Adipose tissue (tissue), 3 donors: ENCODE data around the gene PRELID1. TPM values are rescaled to one million over a fixed set of nuclear protein-coding genes. Genes with fewer than 3 reads are reported as not detected.
A peak's percentile ranks its signal among the peaks of the same experiment; 100 is the strongest.
"Not testable (repeated sequence)": the region's sequence is repeated elsewhere in the genome, so short reads cannot be mapped to it uniquely, and the experiment has no call there.

Source experiments
- H3K27ac ChIP-seq: one replicate; pipeline ENCODE4 v1.5.1; 2013; ENCODE audit warnings: low read depth, low read length
- WGBS, 3 donors: extraction: QIAGEN DNeasy Blood & Tissue Kit; methylation state at CpG; one replicate each; pipeline ENCODE4 v1.1.7; 2013; 5-methylcytosine and 5-hydroxymethylcytosine counted together
- polyA plus RNA-seq, 3 donors: library from polyadenylated mRNA; stranded (reverse); fragments of 200-250 nt; gene quantifications; one replicate each; pipeline ENCODE4 v1.2.3, GENCODE V29; 2013
- donor health status: healthy with polysubstance abuse.
- donor health status: Bipolar disorder and iron deficiency.
- donor health status: healthy.

Gene PRELID1
- polyA plus RNA-seq, 3 donors = 94.6 to 215 (median 185) TPM

GRCh38 chr5:177295924-177296323, 7.7 kb upstream of the PRELID1 start:
- H3K27ac ChIP-seq = no peak overlapping the region
- WGBS, 3 donors = 63 to 92% (median 66%) methylated on average over 9 of the region's 9 CpGs

GRCh38 chr5:177296581-177296980, 7.0 kb upstream of the PRELID1 start:
- no peak overlapping the region for H3K27ac ChIP-seq
- WGBS, 3 donors = 36 to 54% (median 46%) methylated on average over 4 of the region's 4 CpGs

GRCh38 chr5:177297922-177298321, 5.7 kb upstream of the PRELID1 start:
- H3K27ac ChIP-seq = no peak overlapping the region
- WGBS, 3 donors = 77 to 82% (median 81%) methylated on average over 2 of the region's 2 CpGs

- no peak overlapping the region for H3K27ac ChIP-seq
- WGBS, 3 donors = 62 to 76% (median 68%) methylated on average over 9 of the region's 9 CpGs
Observed at GRCh38 chr5:177299697-177300096, 3.9 kb upstream of the PRELID1 start.

GRCh38 chr5:177300236-177300880, 3.2 kb upstream of the PRELID1 start:
- no peak overlapping the region for H3K27ac ChIP-seq
- 4 to 48% (median 10%) methylated on average over 3 to 4 of the region's 4 CpGs for WGBS, 3 donors

- H3K27ac ChIP-seq = no peak overlapping the region
- WGBS, 3 donors = 63 to 92% (median 85%) methylated on average over 2 of the region's 2 CpGs
Observed at GRCh38 chr5:177300951-177301350, 2.6 kb upstream of the PRELID1 start.

GRCh38 chr5:177301503-177302165, 2.0 kb upstream of the PRELID1 start:
- WGBS, 3 donors = 46 to 71% (median 68%) methylated on average over 7 of the region's 7 CpGs

GRCh38 chr5:177302354-177303110, 1.1 kb upstream of the PRELID1 start:
- WGBS, 3 donors = 22 to 37% (median 36%) methylated on average over 24 of the region's 24 CpGs
- H3K27ac ChIP-seq = no peak overlapping the region

More at GRCh38 chr5:177301503-177302165, 2.0 kb upstream of the PRELID1 start:
- no peak overlapping the region for H3K27ac ChIP-seq

- H3K27ac ChIP-seq = no peak overlapping the region
- WGBS, 3 donors = 0 to 2% (median 1%) methylated on average over 25 of the region's 25 CpGs
Observed at GRCh38 chr5:177303925-177304391, 359 bp downstream of the PRELID1 start.

GRCh38 chr5:177304392-177305119, 957 bp downstream of the PRELID1 start:
- H3K27ac ChIP-seq = no peak overlapping the region
- 28 to 32% (median 29%) methylated on average over 19 of the region's 19 CpGs for WGBS, 3 donors

GRCh38 chr5:177306103-177306640, 2.6 kb downstream of the PRELID1 start:
- 81 to 82% (median 81%) methylated on average over 11 of the region's 11 CpGs for WGBS, 3 donors
- H3K27ac ChIP-seq = not testable (repeated sequence)

- H3K27ac ChIP-seq = peak overlapping the region; percentile 75
- 50 to 83% (median 62%) methylated on average over 15 of the region's 15 CpGs for WGBS, 3 donors
Observed at GRCh38 chr5:177306674-177307543, 3.3 kb downstream of the PRELID1 start.

- H3K27ac ChIP-seq = peak overlapping the region; percentile 75
Observed at GRCh38 chr5:177307544-177308363, 4.2 kb downstream of the PRELID1 start.

GRCh38 chr5:177308740-177309139, 5.1 kb downstream of the PRELID1 start:
- H3K27ac ChIP-seq = no peak overlapping the region
- 61 to 88% (median 85%) methylated on average over 11 of the region's 11 CpGs for WGBS, 3 donors

More at GRCh38 chr5:177307544-177308363, 4.2 kb downstream of the PRELID1 start:
- 60 to 85% (median 63%) methylated on average over 41 to 43 of the region's 43 CpGs for WGBS, 3 donors

GRCh38 chr5:177309351-177310191, 6.0 kb downstream of the PRELID1 start:
- H3K27ac ChIP-seq = no peak overlapping the region

GRCh38 chr5:177310332-177310731, 6.7 kb downstream of the PRELID1 start:
- WGBS, 3 donors = 84 to 91% (median 87%) methylated on average over 12 to 13 of the region's 13 CpGs
- H3K27ac ChIP-seq = no peak overlapping the region

More at GRCh38 chr5:177309351-177310191, 6.0 kb downstream of the PRELID1 start:
- 47 to 77% (median 65%) methylated on average over 10 of the region's 10 CpGs for WGBS, 3 donors
